ENCODE results near the gene NAT9.

NAT9 gene

DNA sequence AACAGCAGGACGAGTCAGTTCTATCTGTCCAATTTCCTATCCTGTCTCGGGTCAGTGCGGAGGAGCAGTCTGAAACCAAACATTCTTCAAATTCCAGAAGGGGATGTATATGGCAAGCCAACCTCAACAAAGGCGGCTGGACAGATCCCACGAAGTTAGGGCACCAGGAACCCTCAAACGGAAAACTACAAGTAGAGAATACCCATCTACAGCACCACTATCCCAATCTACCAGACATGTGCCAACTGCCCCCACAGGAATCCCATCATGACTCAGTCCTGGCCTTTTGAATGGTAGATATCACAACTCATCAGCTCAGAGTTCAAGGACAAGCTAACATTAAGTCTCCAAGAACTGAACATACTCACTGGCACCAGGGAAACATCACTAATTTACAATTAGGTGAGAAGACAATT, 2.3 kb downstream of the NAT9 start:
- DNase-seq (ENCODE audit: insufficient read length, low spot score) (no peak), FAIRE-seq (no peak)
- TF ChIP-seq SPI1 (IDR thresholded peaks at IDR 0.05; ENCODE audit: low read depth, low read length): no peak
- TF ChIP-seq POLR2AphosphoS5 (IDR thresholded peaks at IDR 0.05; ENCODE audit: low read depth, low read length): no peak
- no peak for TF ChIP-seq POU2F2 (IDR thresholded peaks at IDR 0.05; ENCODE audit: low read depth, low read length)
- no peak for TF ChIP-seq POLR2A (IDR thresholded peaks at IDR 0.05; ENCODE audit: low read depth, low read length)
- no peak for TF ChIP-seq TAF1 (IDR thresholded peaks at IDR 0.05; ENCODE audit: low read depth, low read length)
- TF ChIP-seq PAX5 (IDR thresholded peaks at IDR 0.05; ENCODE audit: insufficient read depth, low read length, severe bottlenecking): no peak

DNA sequence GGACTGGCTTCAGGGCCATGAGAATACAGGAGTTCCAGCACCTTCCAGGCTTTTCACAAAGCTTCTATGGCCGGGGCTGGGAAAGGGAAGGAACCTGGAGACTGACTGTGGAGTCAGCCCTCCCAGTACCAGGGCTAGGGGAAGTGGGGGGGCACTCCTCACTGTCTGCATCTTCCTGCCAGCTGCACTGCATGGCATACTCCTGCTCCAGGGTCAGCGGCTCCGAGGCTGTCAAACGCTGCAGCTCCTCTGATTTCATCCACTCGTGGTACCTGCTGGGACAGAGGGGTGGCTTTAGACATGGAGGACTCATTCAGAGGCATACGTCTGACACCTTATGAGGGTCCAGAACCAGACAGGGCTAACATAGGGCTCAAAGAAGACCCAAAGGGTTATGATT, 2.7 kb downstream of the NAT9 start:
- FAIRE-seq (no peak), DNase-seq (ENCODE audit: insufficient read length, low spot score) (no peak)
- TF ChIP-seq POU2F2 (IDR thresholded peaks at IDR 0.05; ENCODE audit: low read depth, low read length) (no peak), PAX5 (IDR thresholded peaks at IDR 0.05; ENCODE audit: insufficient read depth, low read length, severe bottlenecking) (no peak), TAF1 (IDR thresholded peaks at IDR 0.05; ENCODE audit: low read depth, low read length) (no peak), POLR2AphosphoS5 (IDR thresholded peaks at IDR 0.05; ENCODE audit: low read depth, low read length) (no peak), POLR2A (IDR thresholded peaks at IDR 0.05; ENCODE audit: low read depth, low read length) (no peak), SPI1 (IDR thresholded peaks at IDR 0.05; ENCODE audit: low read depth, low read length) (no peak)

DNA sequence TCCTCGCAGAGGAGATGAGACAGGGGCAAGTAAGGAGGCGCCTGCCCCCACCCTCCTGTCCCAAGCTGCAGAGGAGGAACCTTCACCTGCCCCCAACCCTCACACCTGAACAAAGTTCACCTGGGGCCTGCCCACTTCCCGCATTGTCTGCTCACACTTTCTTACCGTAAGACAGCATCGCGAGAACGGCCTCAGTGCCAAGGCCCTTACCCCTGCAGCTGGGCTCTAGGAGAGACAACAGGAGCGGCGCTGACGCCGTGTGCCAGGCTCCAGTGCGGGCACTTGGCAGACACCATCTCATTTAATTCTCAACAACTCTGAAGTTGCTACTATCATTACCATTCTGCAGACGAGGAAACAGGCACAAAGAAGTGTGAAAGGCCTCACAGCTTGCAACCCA, 4.1 kb downstream of the NAT9 start:
- no peak for FAIRE-seq
- no peak for DNase-seq (ENCODE audit: insufficient read length, low spot score)
- no peak for TF ChIP-seq TAF1 (IDR thresholded peaks at IDR 0.05; ENCODE audit: low read depth, low read length)
- TF ChIP-seq POU2F2 (IDR thresholded peaks at IDR 0.05; ENCODE audit: low read depth, low read length): no peak
- no peak for TF ChIP-seq PAX5 (IDR thresholded peaks at IDR 0.05; ENCODE audit: insufficient read depth, low read length, severe bottlenecking)
- TF ChIP-seq POLR2A (IDR thresholded peaks at IDR 0.05; ENCODE audit: low read depth, low read length): no peak
- no peak for TF ChIP-seq POLR2AphosphoS5 (IDR thresholded peaks at IDR 0.05; ENCODE audit: low read depth, low read length)
- TF ChIP-seq SPI1 (IDR thresholded peaks at IDR 0.05; ENCODE audit: low read depth, low read length): no peak

DNA sequence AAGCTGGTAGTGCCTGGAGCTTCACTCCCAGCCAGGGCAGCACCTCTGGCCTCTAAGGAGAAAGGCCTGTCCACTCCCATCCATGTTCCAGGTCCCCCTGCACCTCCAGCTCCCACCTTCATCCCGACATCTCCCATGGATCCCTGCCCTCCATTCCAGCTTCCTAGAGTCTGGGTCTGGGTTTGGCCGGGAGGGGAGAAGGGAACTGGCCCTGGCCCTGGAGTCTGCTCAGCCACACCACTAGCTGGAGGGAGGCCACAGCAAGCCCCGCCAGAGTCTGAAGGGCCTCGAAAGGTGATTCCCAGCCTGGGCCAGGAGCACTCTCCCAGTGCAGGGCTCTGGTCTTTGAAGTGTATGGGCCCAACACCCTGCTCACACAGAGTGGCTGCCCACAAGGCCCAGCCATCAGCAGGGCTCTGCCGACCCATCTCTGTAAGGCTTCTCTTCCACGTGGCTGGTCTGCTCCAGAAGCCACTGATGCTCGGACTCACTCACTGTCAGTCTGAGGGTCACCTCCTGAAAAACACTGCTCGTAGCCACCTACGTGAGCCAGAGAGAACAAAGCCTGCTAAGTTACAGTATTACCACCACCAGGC, 4.7 kb downstream of the NAT9 start:
- FAIRE-seq: no peak
- no peak for TF ChIP-seq POLR2A (IDR thresholded peaks at IDR 0.05; ENCODE audit: low read depth, low read length)
- DNase-seq (ENCODE audit: insufficient read length, low spot score): no peak

DNA sequence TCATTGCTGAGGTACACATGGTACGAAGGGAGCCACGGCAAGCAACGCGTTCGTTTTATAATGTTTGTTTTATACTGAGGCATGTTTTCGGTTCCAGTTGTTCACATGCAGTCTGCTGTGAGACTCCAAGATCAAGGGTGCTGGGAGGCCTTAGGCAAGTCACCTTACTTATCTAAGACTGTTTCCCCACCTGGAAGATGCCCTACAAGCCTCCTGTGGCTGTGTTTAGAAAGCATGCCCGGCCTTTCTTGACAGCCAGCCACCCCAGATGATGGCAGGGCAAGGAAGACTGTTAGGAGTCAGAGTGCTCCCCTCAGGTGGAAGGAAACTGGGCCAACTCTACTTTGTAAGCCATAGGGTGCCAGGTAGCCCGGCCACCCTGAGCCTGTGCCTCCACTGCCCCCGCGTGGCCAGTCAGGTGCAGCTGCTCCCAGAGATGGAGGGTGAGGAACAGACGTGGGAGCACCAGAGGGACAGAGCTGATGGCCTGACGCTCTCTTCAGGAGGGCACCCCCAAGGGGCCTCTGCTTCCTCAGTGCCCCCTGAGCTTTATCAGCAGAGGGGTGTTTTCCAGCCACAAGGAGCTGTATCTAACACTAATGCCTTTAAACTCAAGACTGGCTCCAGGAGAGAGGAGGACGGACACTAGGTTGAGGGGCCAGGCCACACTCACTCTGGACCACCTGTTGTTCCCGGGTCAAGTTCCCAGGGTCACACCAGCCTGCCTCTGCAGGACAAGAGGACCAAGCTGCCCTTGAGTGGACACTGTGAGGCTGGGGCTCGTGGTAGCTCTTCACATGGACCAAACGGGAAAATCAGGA, 5.4 kb downstream of the NAT9 start:
- TF ChIP-seq POLR2AphosphoS5 (IDR thresholded peaks at IDR 0.05; ENCODE audit: low read depth, low read length) (no peak), POLR2A (IDR thresholded peaks at IDR 0.05; ENCODE audit: low read depth, low read length) (no peak), TAF1 (IDR thresholded peaks at IDR 0.05; ENCODE audit: low read depth, low read length) (no peak), POU2F2 (IDR thresholded peaks at IDR 0.05; ENCODE audit: low read depth, low read length) (no peak), SPI1 (IDR thresholded peaks at IDR 0.05; ENCODE audit: low read depth, low read length) (no peak), PAX5 (IDR thresholded peaks at IDR 0.05; ENCODE audit: insufficient read depth, low read length, severe bottlenecking) (no peak)
- FAIRE-seq (peak; percentile 93), DNase-seq (ENCODE audit: insufficient read length, low spot score) (peak; percentile 75)

DNA sequence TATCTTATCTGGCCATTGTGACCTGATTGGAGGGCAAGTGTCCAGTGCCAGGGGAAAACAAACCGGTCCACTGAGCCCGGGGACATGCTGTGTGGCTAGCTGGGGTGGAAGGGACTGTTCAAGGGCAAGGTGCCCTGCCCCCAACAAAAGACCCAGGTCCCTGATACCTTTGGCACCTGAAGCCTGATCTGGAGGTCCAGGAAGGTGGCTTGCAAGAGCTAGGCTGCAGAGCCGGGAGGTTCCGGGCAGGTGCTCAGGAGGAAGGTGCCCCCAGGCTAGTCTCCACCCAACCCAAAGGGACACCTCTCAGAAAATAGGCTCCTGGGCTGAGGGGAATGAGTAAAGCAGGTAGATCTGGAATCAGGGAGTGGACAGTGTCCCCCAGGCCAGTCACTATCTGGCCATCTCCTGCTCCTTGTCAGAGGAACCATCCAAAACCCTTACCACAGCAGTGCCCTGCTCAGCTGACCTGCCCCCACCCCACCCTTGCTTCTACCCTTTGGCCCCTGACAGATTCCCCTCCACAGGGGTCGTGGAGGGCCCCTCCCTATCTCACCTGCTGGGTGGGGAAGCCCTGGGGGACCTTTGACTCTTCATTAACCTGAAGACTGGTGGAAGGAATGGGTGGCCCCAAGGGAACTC, 6.2 kb downstream of the NAT9 start:
- FAIRE-seq (no peak), DNase-seq (ENCODE audit: insufficient read length, low spot score) (no peak)
- TF ChIP-seq TAF1 (IDR thresholded peaks at IDR 0.05; ENCODE audit: low read depth, low read length) (no peak), POLR2AphosphoS5 (IDR thresholded peaks at IDR 0.05; ENCODE audit: low read depth, low read length) (0 out of 2 replicates have a peak, but pooled peaks have one; percentile 30), PAX5 (IDR thresholded peaks at IDR 0.05; ENCODE audit: insufficient read depth, low read length, severe bottlenecking) (no peak), POU2F2 (IDR thresholded peaks at IDR 0.05; ENCODE audit: low read depth, low read length) (no peak)

DNA sequence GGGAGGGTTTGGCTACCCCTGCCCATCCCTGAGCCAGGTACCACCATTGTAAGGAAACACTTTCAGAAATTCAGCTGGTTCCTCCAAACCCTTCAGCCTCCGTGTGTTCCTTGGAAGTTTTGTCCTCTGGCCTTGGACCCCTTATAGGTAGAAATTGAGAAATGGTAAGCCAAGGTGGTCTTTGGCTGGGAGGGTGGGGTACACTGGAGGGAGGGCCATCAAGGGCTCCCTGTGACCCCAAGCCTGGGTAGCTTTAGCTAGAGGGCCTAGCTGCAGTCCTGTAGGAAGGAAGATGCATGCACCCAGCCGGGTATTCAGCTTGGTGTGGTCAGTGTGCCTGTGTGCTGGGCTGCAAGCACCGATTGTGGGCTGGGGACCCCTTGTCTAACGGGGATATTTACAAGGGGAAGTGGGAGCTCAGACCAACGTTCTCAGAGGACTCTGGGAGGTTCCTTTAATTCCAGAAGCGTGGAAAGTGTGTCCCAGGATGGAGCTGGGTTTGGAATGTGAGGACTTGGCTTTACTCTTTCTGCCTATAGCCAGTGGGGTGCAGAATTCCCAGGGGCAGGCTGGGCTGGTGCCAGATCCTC, 6.8 kb downstream of the NAT9 start:
- DNase-seq (ENCODE audit: insufficient read length, low spot score) (no peak), FAIRE-seq (no peak)
- TF ChIP-seq SPI1 (IDR thresholded peaks at IDR 0.05; ENCODE audit: low read depth, low read length) (no peak), POLR2AphosphoS5 (IDR thresholded peaks at IDR 0.05; ENCODE audit: low read depth, low read length) (no peak), TAF1 (IDR thresholded peaks at IDR 0.05; ENCODE audit: low read depth, low read length) (no peak), POU2F2 (IDR thresholded peaks at IDR 0.05; ENCODE audit: low read depth, low read length) (no peak), POLR2A (IDR thresholded peaks at IDR 0.05; ENCODE audit: low read depth, low read length) (no peak), PAX5 (IDR thresholded peaks at IDR 0.05; ENCODE audit: insufficient read depth, low read length, severe bottlenecking) (no peak)

DNA sequence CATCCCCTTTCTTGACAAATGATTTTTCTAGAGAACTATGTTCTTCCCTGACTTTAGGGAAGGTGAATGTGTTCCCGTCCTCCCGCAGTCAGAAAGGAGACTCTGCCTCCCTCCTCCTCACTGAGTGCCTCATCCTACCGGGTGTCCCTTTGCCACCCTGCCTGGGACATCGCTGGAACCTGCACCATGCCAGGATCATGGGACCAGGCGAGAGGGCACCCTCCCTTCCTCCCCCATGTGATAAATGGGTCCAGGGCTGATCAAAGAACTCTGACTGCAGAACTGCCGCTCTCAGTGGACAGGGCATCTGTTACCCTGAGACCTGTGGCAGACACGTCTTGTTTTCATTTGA, 7.4 kb downstream of the NAT9 start:
- no peak for DNase-seq (ENCODE audit: insufficient read length, low spot score)
- no peak for TF ChIP-seq POU2F2 (IDR thresholded peaks at IDR 0.05; ENCODE audit: low read depth, low read length)
- FAIRE-seq: no peak

DNA sequence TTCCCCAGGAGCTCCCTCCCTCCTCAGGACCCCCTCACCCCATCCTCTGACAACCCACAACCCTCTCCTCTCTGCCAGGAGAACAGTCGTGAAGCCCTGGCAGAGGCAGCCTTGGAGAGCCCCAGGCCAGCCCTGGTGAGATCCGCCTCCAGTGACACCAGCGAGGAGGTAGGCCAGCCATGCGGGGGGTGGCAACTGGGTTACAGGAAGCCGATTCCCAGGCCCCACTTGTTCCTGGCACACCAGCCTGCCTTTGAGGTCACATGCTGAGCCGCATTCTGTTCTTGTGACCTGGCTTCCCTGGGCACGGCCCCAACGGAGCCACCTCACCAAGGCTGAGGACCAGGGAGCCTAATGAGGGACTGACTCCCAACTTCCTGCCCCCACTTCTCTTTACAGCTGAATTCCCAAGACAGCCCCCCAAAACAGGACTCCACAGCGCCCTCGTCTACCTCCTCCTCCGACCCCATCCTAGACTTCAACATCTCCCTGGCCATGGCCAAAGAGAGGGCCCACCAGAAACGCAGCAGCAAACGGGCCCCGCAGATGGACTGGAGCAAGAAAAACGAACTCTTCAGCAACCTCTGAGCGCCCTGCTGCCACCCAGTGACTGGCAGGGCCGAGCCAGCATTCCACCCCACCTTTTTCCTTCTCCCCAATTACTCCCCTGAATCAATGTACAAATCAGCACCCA, 7.9 kb downstream of the NAT9 start:
- TF ChIP-seq POU2F2 (IDR thresholded peaks at IDR 0.05; ENCODE audit: low read depth, low read length): no peak
- DNase-seq (ENCODE audit: insufficient read length, low spot score) (no peak), FAIRE-seq (no peak)

Data from GM12891 (cell line).